Sigmoid colon (tissue), 4 donors: ENCODE data around the gene POU3F3.

Experiments
- EP300 ChIP-seq, 4 donors: sonication (generic); formaldehyde crosslinking; IDR thresholded peaks; one replicate each; pipeline ENCODE4 v1.6.1; 2017; ENCODE audit warnings: antibody characterized with exemption in 4 of 4
- POLR2A ChIP-seq, 2 donors: fragments of 450-650 bp; IDR thresholded peaks; one replicate each; pipeline ENCODE4 v1.6.1; 2016; ENCODE audit warnings: antibody characterized with exemption in 2 of 2, mild to moderate bottlenecking in 2 of 2, moderate library complexity in 2 of 2
- TF ChIP-seq, protein P1 (sequence below), 4 experiments: fragments of 450-650 bp in 3 of 4; fragments of 200-600 bp in 1 of 4; IDR thresholded peaks; one replicate each; pipeline ENCODE4 v1.5.1; 2016 to 2019; ENCODE audit warnings: antibody characterized with exemption in 4 of 4, mild to moderate bottlenecking in 3 of 4, moderate library complexity in 2 of 4

DNA sequence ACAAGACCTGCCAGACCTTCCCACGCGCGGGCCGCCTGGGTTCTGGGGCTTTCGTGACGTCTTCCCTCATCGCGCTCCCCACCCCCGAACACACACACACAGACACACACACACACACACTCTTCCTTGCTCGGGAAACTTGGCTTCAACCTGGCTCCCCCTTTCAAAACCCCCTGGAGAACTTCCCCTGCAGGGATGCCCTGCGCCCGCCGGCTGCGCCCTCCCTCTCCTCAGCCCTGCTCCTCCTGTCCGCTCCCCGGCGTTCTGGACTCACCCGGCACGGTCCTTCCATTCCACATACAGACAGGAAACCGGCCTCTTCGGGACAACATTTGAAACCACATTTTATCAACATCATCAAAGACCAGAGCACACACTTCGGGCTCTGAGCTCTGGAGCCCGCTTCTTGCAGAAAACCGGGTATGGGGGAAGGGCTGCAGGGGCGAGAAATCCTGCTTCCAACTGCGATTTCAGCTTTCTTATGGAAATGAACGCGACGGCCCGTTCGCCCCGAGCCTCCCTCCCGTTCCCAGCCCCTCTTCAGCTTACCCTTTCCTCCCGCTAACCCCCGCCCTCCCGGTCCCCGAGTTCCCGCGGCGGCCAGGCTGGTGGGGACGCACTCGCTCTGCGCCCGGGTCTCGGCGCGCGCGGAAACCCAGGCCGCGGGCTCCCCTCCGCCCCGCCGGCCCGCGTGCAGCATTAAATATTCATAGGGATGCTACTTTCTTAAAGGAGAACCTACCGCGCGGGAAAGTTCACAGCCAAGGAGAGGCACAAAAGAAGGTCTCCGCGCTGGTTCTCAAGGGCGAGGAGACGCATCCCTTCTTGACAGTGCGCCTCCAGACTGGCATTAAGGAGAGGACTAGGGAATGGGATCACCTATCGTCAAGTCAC lies 18.3 kb downstream of the POU3F3 start:
- TF ChIP-seq, protein P1, sequence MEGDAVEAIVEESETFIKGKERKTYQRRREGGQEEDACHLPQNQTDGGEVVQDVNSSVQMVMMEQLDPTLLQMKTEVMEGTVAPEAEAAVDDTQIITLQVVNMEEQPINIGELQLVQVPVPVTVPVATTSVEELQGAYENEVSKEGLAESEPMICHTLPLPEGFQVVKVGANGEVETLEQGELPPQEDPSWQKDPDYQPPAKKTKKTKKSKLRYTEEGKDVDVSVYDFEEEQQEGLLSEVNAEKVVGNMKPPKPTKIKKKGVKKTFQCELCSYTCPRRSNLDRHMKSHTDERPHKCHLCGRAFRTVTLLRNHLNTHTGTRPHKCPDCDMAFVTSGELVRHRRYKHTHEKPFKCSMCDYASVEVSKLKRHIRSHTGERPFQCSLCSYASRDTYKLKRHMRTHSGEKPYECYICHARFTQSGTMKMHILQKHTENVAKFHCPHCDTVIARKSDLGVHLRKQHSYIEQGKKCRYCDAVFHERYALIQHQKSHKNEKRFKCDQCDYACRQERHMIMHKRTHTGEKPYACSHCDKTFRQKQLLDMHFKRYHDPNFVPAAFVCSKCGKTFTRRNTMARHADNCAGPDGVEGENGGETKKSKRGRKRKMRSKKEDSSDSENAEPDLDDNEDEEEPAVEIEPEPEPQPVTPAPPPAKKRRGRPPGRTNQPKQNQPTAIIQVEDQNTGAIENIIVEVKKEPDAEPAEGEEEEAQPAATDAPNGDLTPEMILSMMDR (IDR thresholded peaks at IDR 0.05): no peak
- TF ChIP-seq POLR2A (IDR thresholded peaks at IDR 0.05) (no peak), EP300 (IDR thresholded peaks at IDR 0.05) (no peak)
